Parathyroid adenoma (tissue), 2 donors: ENCODE measurements around the gene SCARF2.
A peak's percentile ranks its signal among the peaks of the same experiment; 100 is the strongest.

Source experiments
- H2AFZ ChIP-seq: fragments of 300-600 bp; sonication (generic); one replicate; pipeline ENCODE4 v1.7.0; 2017; ENCODE audit warnings: antibody characterized with exemption, mild to moderate bottlenecking
- H3K27ac ChIP-seq: fragments of 300-600 bp; sonication (generic); one replicate; pipeline ENCODE4 v1.7.0; 2017
- H3K27me3 ChIP-seq: fragments of 300-600 bp; sonication (generic); one replicate; pipeline ENCODE4 v1.7.0; 2017; ENCODE audit warnings: low read length; ENCODE audit not compliant: control insufficient read depth, insufficient read depth
- H3K36me3 ChIP-seq: fragments of 300-600 bp; sonication (generic); one replicate; pipeline ENCODE4 v1.7.0; 2017; ENCODE audit warnings: low read length; ENCODE audit not compliant: control insufficient read depth, insufficient read depth
- H3K4me1 ChIP-seq: fragments of 300-600 bp; sonication (generic); one replicate; pipeline ENCODE4 v1.7.0; 2017; ENCODE audit warnings: control low read depth
- H3K4me2 ChIP-seq: fragments of 300-600 bp; sonication (generic); one replicate; pipeline ENCODE4 v1.7.0; 2017; ENCODE audit warnings: low read length
- H3K4me3 ChIP-seq: fragments of 300-600 bp; sonication (generic); one replicate; pipeline ENCODE4 v1.7.0; 2017; ENCODE audit warnings: low read depth, low read length
- H3K79me2 ChIP-seq: fragments of 300-600 bp; sonication (generic); one replicate; pipeline ENCODE4 v1.7.0; 2017; ENCODE audit warnings: control low read depth
- H3K9ac ChIP-seq: fragments of 300-600 bp; sonication (generic); one replicate; pipeline ENCODE4 v1.7.0; 2017; ENCODE audit warnings: mild to moderate bottlenecking
- H3K9me3 ChIP-seq: fragments of 300-600 bp; sonication (generic); one replicate; pipeline ENCODE4 v1.7.0; 2017; ENCODE audit warnings: low read length; ENCODE audit not compliant: control insufficient read depth
- TF ChIP-seq, protein P1 (sequence below): fragments of 300-600 bp; sonication (generic); IDR thresholded peaks from one replicate; pipeline ENCODE4 v1.7.0; 2017; ENCODE audit warnings: antibody characterized with exemption, mild to moderate bottlenecking
- donor health status: primary hyperparathyroidism.

Gene SCARF2

GRCh38 chr22:20436768-20437612, 635 bp downstream of the SCARF2 start:
- H3K9me3 ChIP-seq, result no peaks in the 10 kb centered on the region
- no peaks in the 10 kb centered on the region for H3K79me2 ChIP-seq
- TF ChIP-seq, protein P1, sequence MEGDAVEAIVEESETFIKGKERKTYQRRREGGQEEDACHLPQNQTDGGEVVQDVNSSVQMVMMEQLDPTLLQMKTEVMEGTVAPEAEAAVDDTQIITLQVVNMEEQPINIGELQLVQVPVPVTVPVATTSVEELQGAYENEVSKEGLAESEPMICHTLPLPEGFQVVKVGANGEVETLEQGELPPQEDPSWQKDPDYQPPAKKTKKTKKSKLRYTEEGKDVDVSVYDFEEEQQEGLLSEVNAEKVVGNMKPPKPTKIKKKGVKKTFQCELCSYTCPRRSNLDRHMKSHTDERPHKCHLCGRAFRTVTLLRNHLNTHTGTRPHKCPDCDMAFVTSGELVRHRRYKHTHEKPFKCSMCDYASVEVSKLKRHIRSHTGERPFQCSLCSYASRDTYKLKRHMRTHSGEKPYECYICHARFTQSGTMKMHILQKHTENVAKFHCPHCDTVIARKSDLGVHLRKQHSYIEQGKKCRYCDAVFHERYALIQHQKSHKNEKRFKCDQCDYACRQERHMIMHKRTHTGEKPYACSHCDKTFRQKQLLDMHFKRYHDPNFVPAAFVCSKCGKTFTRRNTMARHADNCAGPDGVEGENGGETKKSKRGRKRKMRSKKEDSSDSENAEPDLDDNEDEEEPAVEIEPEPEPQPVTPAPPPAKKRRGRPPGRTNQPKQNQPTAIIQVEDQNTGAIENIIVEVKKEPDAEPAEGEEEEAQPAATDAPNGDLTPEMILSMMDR, result no peak
- peak overlapping the region; percentile 37 for H3K4me3 ChIP-seq
- peak overlapping the region; percentile 44 for H3K4me2 ChIP-seq
- H3K4me1 ChIP-seq, result no peaks in the 10 kb centered on the region
- H3K27me3 ChIP-seq, result no peaks in the 10 kb centered on the region
- H3K27ac ChIP-seq, result no peak overlapping the region
- no peaks in the 10 kb centered on the region for H3K36me3 ChIP-seq
- H2AFZ ChIP-seq, result peak overlapping the region; percentile 22
- H3K9ac ChIP-seq, result no peak overlapping the region

DNA sequence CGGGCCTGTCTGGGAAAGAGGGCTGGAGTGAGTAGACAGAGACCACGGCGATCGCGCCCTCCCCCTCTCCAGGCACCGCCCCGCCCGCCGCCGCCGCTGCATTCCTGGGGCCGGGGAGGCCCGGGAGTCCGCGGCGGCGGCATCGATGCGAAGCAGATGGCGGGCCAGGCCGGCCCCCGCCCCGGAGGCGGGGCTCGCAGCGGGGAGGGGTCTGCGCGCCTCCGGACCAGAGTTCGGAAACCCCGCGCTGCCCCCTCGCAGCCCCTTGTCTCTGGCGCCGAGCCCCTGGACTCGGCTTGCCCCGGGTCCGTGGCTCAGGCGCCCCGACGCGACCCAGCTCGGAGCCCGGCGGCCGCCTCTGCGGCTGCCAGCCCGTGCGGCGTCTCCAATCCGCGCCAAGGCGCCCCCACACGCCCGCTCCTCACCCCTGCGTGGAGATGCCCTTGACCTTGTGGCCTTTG, 1.3 kb downstream of the SCARF2 start:
- H3K4me1 ChIP-seq, result no peaks in the 10 kb centered on the region
- H3K27me3 ChIP-seq, result no peaks in the 10 kb centered on the region
- no peak overlapping the region for H3K4me3 ChIP-seq
- H3K4me2 ChIP-seq, result peak overlapping the region; percentile 44
- H3K27ac ChIP-seq, result no peak overlapping the region
- no peaks in the 10 kb centered on the region for H3K79me2 ChIP-seq
- TF ChIP-seq, protein P1, result no peak
- no peak overlapping the region for H2AFZ ChIP-seq
- H3K36me3 ChIP-seq, result no peaks in the 10 kb centered on the region
- no peaks in the 10 kb centered on the region for H3K9me3 ChIP-seq
- H3K9ac ChIP-seq, result no peak overlapping the region

GRCh38 chr22:20435436-20436306, 2.0 kb downstream of the SCARF2 start:
- Histone ChIP-seq H3K4me1 (no peaks in the 10 kb centered on the region), H3K79me2 (no peaks in the 10 kb centered on the region), H3K4me2 (peak overlapping the region; percentile 44), H3K9me3 (no peaks in the 10 kb centered on the region), H3K4me3 (no peak overlapping the region), H3K27ac (no peak overlapping the region), H3K9ac (no peak overlapping the region), H3K36me3 (no peaks in the 10 kb centered on the region), H2AFZ (no peak overlapping the region), H3K27me3 (no peaks in the 10 kb centered on the region)
- TF ChIP-seq, protein P1, result no peak

GRCh38 chr22:20434773-20435172, 2.9 kb downstream of the SCARF2 start:
- no peak overlapping the region for H3K4me3 ChIP-seq
- H3K27ac ChIP-seq, result no peak overlapping the region
- no peak overlapping the region for H3K9ac ChIP-seq
- H3K36me3 ChIP-seq, result no peaks in the 10 kb centered on the region
- TF ChIP-seq, protein P1, result no peak
- no peaks in the 10 kb centered on the region for H3K9me3 ChIP-seq
- H3K27me3 ChIP-seq, result no peaks in the 10 kb centered on the region
- H3K79me2 ChIP-seq, result no peaks in the 10 kb centered on the region
- H3K4me1 ChIP-seq, result no peaks in the 10 kb centered on the region
- H2AFZ ChIP-seq, result no peak overlapping the region
- no peak overlapping the region for H3K4me2 ChIP-seq
